Putamen (tissue), 1 donor: ENCODE results near the gene CDC42EP5.
A peak's percentile ranks its signal among the peaks of the same experiment; 100 is the strongest.
"Not testable (repeated sequence)": the region's sequence is repeated elsewhere in the genome, so short reads cannot be mapped to it uniquely, and the experiment has no call there.

Source experiments
- DNase-seq: peaks from one replicate; pipeline ENCODE4 v3.0.0-alpha.2; 2016; ENCODE audit warnings: low spot score

CDC42EP5 gene

GRCh38 chr19:54489341-54489740 lies 16.2 kb upstream of the CDC42EP5 start:
- DNase-seq, result no peak

GRCh38 chr19:54485851-54486250 lies 12.8 kb upstream of the CDC42EP5 start:
- no peak for DNase-seq

GRCh38 chr19:54484451-54484850 lies 11.4 kb upstream of the CDC42EP5 start:
- no peak for DNase-seq

GRCh38 chr19:54482889-54483288 lies 9.8 kb upstream of the CDC42EP5 start:
- no peak for DNase-seq

- no peak for DNase-seq
Observed at GRCh38 chr19:54481326-54481930, 8.3 kb upstream of the CDC42EP5 start.

- DNase-seq, result no peak
Observed at GRCh38 chr19:54480051-54480450, 7.0 kb upstream of the CDC42EP5 start.

- no peak for DNase-seq
Observed at GRCh38 chr19:54478677-54479266, 5.7 kb upstream of the CDC42EP5 start.

GRCh38 chr19:54477650-54478049 lies 4.6 kb upstream of the CDC42EP5 start:
- no peak for DNase-seq

GRCh38 chr19:54475706-54476105 lies 2.6 kb upstream of the CDC42EP5 start:
- no peak for DNase-seq

GRCh38 chr19:54473892-54474372 lies 836 bp upstream of the CDC42EP5 start:
- no peak for DNase-seq

GRCh38 chr19:54470991-54471782 lies 1.9 kb downstream of the CDC42EP5 start:
- peak; percentile 56 for DNase-seq

- no peak for DNase-seq
Observed at GRCh38 chr19:54470276-54470887, 2.7 kb downstream of the CDC42EP5 start.

- no peak for DNase-seq
Observed at GRCh38 chr19:54469496-54469934, 3.6 kb downstream of the CDC42EP5 start.

- DNase-seq, result not testable (repeated sequence)
Observed at GRCh38 chr19:54466110-54466480, 7.0 kb downstream of the CDC42EP5 start.

GRCh38 chr19:54465426-54466109 lies 7.5 kb downstream of the CDC42EP5 start:
- DNase-seq, result no peak

- peak; percentile 80 for DNase-seq
Observed at GRCh38 chr19:54464630-54465425, 8.3 kb downstream of the CDC42EP5 start.

GRCh38 chr19:54464044-54464629 lies 9.0 kb downstream of the CDC42EP5 start:
- DNase-seq, result no peak

- DNase-seq, result peak; percentile 96
Observed at GRCh38 chr19:54463531-54464043, 9.5 kb downstream of the CDC42EP5 start, which contains the start of gene LENG9. LENG9 (minus strand) TSS chr19:54463778; CDS start chr19:54463526, 252 bp downstream.

GRCh38 chr19:54462655-54463530 lies 10.2 kb downstream of the CDC42EP5 start:
- no peak for DNase-seq
